ENCODE results near the gene NEXMIF.
"Not testable (repeated sequence)": the region's sequence is repeated elsewhere in the genome, so short reads cannot be mapped to it uniquely, and the experiment has no call there.

Gene NEXMIF

DNA sequence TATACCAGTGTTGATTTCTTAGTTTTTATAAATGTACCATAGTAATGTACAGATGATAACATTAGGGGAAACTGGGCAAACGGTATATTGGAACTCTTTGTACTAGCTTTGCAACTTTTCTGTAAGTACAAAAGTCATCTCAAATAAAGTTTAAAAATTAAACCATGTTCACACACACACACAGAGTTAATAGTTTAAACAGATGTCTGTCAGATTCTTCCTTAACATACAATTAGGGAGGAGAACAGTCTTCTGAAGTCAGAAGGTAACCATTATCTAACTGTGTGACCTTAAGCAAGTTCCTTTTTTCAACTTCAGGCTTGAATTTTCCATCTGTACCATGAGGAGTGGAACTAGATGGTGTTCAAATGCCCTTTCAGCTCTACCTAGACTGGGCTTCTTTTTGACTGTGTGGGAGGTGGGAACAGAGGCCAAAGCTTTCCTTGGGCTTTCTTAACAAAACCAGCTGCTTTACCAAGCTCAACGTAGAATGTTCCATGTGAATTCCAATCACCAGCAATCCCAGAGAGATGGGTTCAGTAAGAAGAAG, 127.8 kb downstream of the NEXMIF start:
- DNase-seq (ENCODE audit: low read depth in 2 of 2): no peak

DNA sequence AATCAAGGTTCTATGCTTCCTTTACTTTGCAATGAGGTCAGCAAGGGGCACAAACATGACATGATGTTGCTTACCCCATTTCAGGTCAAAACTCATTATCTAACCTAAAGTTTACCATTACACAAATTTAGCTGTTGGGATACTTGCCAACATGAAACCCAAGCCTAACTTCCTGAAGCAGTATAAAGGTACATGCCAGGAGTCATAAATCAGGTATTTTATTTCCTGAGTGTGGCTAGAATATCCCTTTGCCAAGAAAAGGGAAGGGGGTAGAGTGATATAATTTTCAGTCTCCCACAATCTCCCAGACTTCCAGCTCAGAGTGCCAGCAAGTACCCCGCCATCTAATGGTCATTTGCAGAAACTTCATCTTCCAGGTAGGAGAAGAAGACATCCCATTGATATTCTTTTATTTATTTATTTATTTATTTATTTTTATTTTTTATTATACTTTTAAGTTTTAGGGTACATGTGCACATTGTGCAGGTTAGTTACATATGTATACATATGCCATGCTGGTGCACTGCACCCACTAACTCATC, 136.6 kb downstream of the NEXMIF start:
- DNase-seq (ENCODE audit: low read depth in 2 of 2): no peak

- DNase-seq (ENCODE audit: low read depth in 2 of 2): no peak
These were observed 140.6 kb downstream of the NEXMIF start for GRCh38 chrX:74784629-74785028.

GRCh38 chrX:74781507-74782034, 143.7 kb downstream of the NEXMIF start:
- DNase-seq (ENCODE audit: low read depth in 2 of 2): no peak

- no peak for DNase-seq (ENCODE audit: low read depth in 2 of 2)
These were observed 146.1 kb downstream of the NEXMIF start for GRCh38 chrX:74779175-74779574.

GRCh38 chrX:74774988-74775387, 150.3 kb downstream of the NEXMIF start:
- DNase-seq (ENCODE audit: low read depth in 2 of 2): no peak

GRCh38 chrX:74736450-74736849, 188.8 kb downstream of the NEXMIF start:
- DNase-seq (ENCODE audit: low read depth in 2 of 2): no peak

DNA sequence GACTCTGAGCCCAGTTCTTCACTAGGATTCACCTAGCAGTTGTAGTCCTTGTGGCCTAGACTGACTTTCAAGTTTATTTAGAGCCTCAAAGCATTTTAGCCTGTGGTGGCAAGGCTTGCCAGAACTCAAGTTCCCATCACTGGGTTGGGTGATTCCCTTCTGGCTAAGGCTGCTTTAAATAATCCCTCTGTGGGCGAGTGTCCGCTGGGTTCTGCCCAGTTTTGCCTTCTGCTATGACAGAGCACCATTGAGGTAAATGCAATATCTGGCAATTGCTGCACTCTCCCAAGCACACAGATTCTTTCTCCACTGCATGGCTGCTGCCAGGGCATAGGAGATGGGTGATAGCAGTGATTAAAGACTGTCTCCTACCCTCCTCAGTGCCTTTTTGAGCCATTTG, 220.0 kb downstream of the NEXMIF start:
- no peak for DNase-seq (ENCODE audit: low read depth in 2 of 2)

DNA sequence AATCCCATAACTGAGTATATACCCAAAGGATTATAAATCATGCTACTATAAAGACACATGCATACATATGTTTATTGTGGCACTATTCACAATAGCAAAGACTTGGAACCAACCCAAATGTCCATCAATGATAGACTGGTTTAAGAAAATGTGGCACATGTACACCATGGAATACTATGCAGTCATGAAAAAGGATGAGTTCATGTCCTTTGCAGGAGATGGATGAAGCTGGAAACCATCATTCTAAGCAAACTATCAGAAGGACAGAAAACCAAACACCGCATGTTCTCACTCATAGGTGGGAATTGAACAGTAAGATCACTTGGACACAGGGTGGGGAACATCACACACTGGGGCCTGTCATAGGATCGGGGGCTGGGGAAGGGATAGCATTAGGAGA, 223.9 kb downstream of the NEXMIF start:
- not testable (repeated sequence) for DNase-seq (ENCODE audit: low read depth in 2 of 2)

DNA sequence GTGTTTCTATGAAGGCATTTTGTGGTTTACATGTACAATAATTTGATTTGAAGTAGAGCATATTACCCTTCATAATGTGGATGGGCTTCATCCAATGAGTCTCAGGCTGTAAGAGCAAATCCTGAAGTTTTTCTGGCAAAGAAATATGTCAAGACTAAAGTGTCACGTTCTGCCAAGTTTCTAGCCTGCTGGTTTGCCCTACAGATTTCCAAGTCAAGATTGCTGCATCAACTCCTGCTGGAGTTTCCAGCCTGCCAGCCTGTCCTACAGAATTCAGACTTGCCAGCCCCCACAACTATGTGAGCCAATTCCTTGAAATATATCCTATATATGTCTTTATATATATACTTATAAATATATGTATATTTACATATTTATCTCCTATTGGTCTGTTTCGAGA, 240.8 kb downstream of the NEXMIF start:
- no peak for DNase-seq (ENCODE audit: low read depth in 2 of 2)
